HuH-7.5 (cell line): ENCODE data around the gene NRGN.

ENCODE experiments used
- DNase-seq: peaks from one replicate; pipeline ENCODE4 v3.0.0; 2011; ENCODE audit warnings: low spot score

NRGN gene

DNA sequence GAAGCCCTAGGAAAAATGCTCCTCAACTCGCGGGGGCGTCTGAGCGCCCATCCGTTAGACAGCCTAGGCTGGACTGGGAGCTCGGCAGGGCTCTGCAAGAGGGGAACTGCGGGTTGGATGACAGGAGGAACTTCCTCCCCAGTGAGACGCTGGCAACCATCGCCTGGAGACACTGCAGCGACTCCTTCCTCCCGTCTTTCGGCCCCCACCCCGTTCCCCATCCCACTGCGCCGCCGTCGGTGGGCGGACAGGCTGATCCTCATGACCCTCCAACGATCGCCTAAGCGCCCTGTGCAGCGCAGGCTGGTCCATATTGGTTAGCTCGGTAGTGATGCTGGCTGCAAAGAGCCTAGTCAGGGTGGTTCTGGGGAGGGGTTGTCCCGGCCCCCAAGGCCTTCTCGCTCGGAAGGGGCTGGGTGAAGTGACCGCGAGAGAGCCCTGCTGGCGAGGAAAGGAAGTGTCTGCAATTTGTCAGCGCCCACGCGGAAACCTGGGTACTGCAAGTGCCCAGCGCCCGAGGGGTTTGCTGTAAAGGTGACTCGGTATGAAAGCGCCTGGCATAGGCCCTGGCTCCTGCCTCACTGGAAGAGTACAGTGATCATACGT, 638 bp downstream of the NRGN start:
- no peak for DNase-seq

DNA sequence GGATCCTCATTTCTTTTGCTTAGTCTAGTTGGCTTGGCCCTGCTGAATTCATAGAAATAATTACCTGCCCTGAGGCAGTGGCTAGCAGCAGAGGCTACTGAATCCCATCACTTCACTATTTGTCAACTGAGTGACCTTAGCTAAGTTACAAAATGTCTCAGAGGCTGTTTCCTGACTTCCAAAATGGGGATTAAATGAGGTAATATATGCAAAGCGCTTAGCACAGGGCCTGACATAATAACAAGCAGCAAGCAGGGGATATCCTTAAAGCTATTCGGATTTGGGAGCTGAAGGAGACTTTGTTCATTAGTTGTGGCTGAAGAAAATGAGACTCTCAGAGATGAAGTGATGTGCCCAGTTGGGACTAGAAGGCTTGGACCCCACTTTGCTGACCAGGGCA, 2.8 kb downstream of the NRGN start:
- no peak for DNase-seq

DNA sequence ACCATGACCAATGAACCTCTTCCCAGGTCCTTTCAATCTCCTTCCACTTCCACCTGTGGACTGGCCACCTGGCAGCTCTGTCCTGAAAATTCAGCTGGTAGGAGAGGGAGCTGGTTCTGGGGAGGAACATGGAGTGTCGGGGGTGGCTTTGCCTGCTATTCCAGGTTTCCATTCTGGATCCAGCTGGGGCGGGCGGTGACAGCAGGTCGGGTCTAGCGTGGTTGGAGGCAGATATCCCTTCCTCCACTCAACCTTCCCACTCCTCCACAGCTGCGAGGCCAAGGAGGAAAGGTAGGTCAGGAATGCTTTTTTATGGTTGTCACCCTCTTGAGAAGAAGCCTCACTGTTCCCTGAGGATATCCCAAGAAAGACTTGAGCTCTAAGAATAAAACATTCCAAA, 3.3 kb downstream of the NRGN start:
- no peak for DNase-seq

- no peak for DNase-seq
These were observed 5.6 kb downstream of the NRGN start for GRCh38 chr11:124745270-124745834.

- peak; percentile 81 for DNase-seq
These were observed 6.3 kb downstream of the NRGN start for GRCh38 chr11:124745835-124746620.

- peak; percentile 96 for DNase-seq
These were observed 7.0 kb downstream of the NRGN start for GRCh38 chr11:124746621-124747243.

GRCh38 chr11:124747406-124748099, 7.8 kb downstream of the NRGN start:
- DNase-seq = no peak

DNA sequence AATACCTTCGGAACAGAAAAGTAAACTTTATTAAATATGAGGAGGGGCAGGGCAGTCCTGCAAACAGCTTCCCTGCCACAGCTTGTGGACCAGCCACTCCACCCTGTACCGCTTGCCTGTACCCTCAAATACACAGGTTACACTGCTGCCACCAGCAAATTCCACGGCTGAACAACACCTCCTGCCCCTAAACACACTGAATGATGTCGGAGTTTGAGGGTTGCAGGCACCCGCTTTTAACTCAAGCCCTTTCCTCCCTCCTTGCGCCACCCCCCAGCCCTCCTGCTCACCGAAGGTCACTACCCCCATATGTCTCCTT, 8.3 kb downstream of the NRGN start:
- no peak for DNase-seq

DNA sequence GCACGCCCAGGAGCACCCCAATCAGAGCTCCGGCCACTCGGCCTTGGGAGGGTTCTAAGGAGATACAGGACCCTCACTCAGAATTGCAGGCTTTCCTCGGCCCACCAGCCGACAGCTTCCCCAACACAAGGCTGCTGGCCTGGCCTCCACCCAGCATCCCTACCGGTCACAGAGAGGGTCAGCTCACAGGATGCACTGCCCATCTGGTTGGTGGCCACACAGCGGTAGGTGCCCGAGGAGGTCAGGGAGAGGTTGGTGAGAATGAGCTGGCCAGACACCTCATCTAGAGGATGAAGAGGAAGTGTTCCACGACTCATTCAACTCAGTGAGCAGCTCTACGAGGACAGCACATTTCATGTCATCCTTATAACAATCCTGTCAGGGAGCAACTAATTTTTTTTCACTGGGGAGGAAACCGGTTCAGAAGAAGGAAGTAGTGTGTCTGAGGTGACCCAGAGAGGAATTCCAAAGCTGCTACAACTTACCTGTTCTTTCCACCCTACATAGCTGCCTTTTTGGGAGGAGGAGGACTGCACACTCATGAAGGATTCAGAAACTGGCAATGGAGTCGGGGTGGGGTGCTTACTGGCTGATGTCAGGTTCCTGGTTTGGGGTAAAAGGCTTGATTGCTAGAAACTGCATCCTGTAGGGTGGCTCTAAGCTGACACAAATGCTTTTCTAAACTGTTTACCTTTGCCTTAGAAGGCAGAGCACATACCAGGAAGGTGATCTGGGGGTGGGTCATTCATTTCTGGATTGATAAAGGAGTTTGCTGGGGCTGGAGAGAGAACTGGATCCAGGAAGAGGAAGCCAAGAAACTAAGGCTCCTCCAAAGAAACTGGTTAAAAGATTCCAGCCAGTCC, 9.0 kb downstream of the NRGN start:
- no peak for DNase-seq

- no peak for DNase-seq
These were observed 10.2 kb downstream of the NRGN start for GRCh38 chr11:124749912-124750311.

GRCh38 chr11:124751391-124751740, 11.6 kb downstream of the NRGN start:
- no peak for DNase-seq

GRCh38 chr11:124751741-124752470, 12.2 kb downstream of the NRGN start, which contains the start of gene VSIG2:
Gene VSIG2 (minus strand): TSS chr11:124752255. CDS start chr11:124752137, 118 bp downstream.
- no peak for DNase-seq

GRCh38 chr11:124752471-124753102, 12.8 kb downstream of the NRGN start:
- no peak for DNase-seq

GRCh38 chr11:124753205-124753604, 13.5 kb downstream of the NRGN start:
- no peak for DNase-seq

DNA sequence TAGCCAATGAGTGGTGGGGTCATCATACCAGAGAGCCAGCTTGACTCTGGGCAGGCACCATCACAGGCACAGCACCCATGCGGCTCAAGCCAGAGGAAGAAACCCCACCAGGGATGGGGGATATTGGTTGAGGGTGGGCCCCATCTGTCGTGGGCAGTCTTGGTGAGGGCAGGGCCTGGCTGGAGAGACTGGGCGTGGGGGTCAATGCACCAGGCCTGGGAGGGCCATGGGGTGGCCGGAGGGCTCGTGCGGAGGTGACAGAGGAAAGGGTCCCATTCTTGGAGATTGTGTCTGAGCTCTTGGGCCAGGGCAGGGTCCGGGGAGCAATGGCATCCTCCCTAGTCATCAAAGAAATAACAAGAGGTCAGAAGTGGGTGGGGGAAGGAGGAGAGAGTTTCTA, 13.9 kb downstream of the NRGN start:
- no peak for DNase-seq

GRCh38 chr11:124754309-124754708, 14.6 kb downstream of the NRGN start:
- DNase-seq = no peak

DNA sequence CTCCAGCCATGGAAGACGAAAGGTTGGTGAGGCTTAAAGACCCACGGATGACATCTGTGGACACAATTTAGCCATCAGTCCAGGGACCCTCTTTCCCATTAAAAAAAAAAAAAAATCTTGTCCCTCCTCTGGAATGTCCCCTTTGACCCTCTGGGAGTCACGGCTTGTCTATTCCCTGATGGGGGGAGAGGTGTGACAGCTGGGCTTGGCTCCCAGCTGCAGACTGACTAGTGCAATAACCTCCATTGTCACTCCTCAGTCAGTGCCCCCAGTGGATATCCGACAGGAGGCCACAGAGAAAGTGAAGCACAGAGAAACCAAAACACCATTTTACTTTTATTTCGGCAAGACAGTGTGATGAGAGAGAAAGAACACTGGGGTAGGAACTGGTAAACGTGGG, 15.0 kb downstream of the NRGN start:
- DNase-seq = no peak

GRCh38 chr11:124756033-124756752, 16.5 kb downstream of the NRGN start:
- no peak for DNase-seq

- DNase-seq = no peak
These were observed 17.0 kb downstream of the NRGN start for GRCh38 chr11:124756753-124757227.

DNA sequence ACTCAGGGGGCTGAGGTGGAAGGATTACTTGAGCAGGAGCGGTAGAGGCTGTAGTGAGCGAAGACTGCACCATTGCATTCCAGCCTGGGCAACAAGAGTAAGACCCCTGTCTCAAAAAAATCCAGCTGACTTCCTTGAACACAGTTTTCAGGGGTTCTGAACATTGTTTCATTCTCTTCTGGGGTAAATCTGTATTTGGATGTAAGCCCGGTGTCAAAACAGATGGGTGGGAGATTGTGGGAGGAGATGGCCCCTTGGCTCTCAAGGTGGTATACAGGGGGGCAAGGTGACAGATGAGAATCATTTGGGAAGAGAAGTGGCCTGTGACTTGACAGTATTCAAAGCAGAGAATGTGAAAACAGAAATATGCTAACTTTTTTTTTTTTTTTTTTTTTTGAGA, 17.6 kb downstream of the NRGN start:
- DNase-seq = no peak
